HepG2 (cell line): ENCODE results near the gene KCNIP4. TPM values are rescaled to one million over a fixed set of nuclear protein-coding genes. Genes with fewer than 3 reads are reported as not detected.

ENCODE experiments used
- ATAC-seq: fragments of 200-7000 bp; cut with Tn5 transposase; 3 replicates; pipeline ENCODE4 v1.9.1; 2020; ENCODE audit warnings: mild to moderate bottlenecking, moderate library complexity
- BruUV-seq: library from RNA; stranded (reverse); fragments of 400-500 nt; replicated peaks from 2 replicates; lab custom pipeline; 2021; lab: Mats Ljungman, UMichigan
- CTCF ChIA-PET: fragments of 300-600 bp; formaldehyde crosslinking; extraction: SDS; loops from one replicate; lab custom pipeline; 2021; ENCODE audit warnings: low total read pairs, inconsistent platforms, low intra/inter-chr PET ratio; lab: Yijun Ruan, JAX
- POLR2A ChIA-PET: fragments of 350-600 bp; sonication (Branson Sonifier 250); formaldehyde crosslinking; loops from one replicate; lab custom pipeline; 2020; ENCODE audit warnings: antibody characterized with exemption, inconsistent platforms; lab: Yijun Ruan, JAX
- DNase-seq: peaks from one replicate; pipeline ENCODE4 v3.0.0-alpha.2; 2015; ENCODE audit warnings: low spot score
- FAIRE-seq: peaks from 3 replicates; lab custom pipeline; 2011; peaks lifted over from hg19 to GRCh38; lab: Jason Lieb, UNC
- H2AFZ ChIP-seq: one replicate; pipeline ENCODE4 v1.6.1; 2011; ENCODE audit warnings: low read length, inconsistent platforms
- H3K27ac ChIP-seq: fragments of 300-600 bp; 3 replicates; pipeline ENCODE4 v1.8.0; 2011; ENCODE audit warnings: mixed run types, mild to moderate bottlenecking, mixed read lengths, low read length, inconsistent platforms; ENCODE audit not compliant: insufficient read depth; ENCODE audit errors: extremely low read length
- H3K27me3 ChIP-seq, 2 experiments: fragments of 200-600 bp in 1 of 2; 2 replicates in 1 of 2; 3 replicates in 1 of 2; pipeline versions ENCODE4 v1.6.0 to v1.8.0; 2011; ENCODE audit warnings: low read length in 2 of 2, mild to moderate bottlenecking in 2 of 2, moderate library complexity in 2 of 2, inconsistent platforms in 1 of 2; ENCODE audit not compliant: insufficient read depth in 2 of 2, control insufficient read depth in 1 of 2
- H3K36me3 ChIP-seq, 2 experiments: fragments of 200-600 bp in 1 of 2; replicated peaks in 1 of 2; 2 replicates in 1 of 2; 3 replicates in 1 of 2; pipeline versions ENCODE4 v1.5.1 to v1.8.0; 2011; ENCODE audit warnings: low read length in 2 of 2, inconsistent platforms in 1 of 2; ENCODE audit not compliant: insufficient read depth in 2 of 2, control insufficient read depth in 1 of 2
- H3K4me1 ChIP-seq: 2 replicates; pipeline ENCODE4 v1.5.1; 2012; ENCODE audit warnings: low read length, inconsistent platforms; ENCODE audit not compliant: insufficient read depth
- H3K4me2 ChIP-seq: 2 replicates; pipeline ENCODE4 v1.6.0; 2011; ENCODE audit warnings: low read depth, low read length, inconsistent platforms
- H3K4me3 ChIP-seq, 3 experiments: fragments of 200-600 bp in 1 of 3; sonication (generic), shearing (Covaris generic) in 1 of 3; replicated peaks in 1 of 3; 2 replicates each; pipeline ENCODE4 v1.5.1; 2011 to 2016; ENCODE audit warnings: low read length in 3 of 3, inconsistent platforms in 2 of 3, low read depth in 2 of 3, mild to moderate bottlenecking in 2 of 3, control low read depth in 1 of 3, mixed read lengths in 1 of 3; ENCODE audit not compliant: insufficient read depth in 1 of 3
- H3K79me2 ChIP-seq: one replicate; pipeline ENCODE4 v1.6.1; 2011; ENCODE audit warnings: low read length, inconsistent platforms; ENCODE audit not compliant: insufficient read depth
- H3K9ac ChIP-seq: 2 replicates; pipeline ENCODE4 v1.6.0; 2011; ENCODE audit warnings: mild to moderate bottlenecking, low read depth, low read length, inconsistent platforms; ENCODE audit not compliant: insufficient read depth
- H3K9me3 ChIP-seq: 2 replicates; pipeline ENCODE4 v1.5.1; 2012; ENCODE audit warnings: mild to moderate bottlenecking, low read length
- H4K20me1 ChIP-seq: 2 replicates; pipeline ENCODE4 v1.6.0; 2011; ENCODE audit warnings: inconsistent platforms, mild to moderate bottlenecking, low read length, moderate library complexity; ENCODE audit not compliant: insufficient read depth
- ATM ChIP-seq: fragments of 450-650 bp; IDR thresholded peaks from 2 replicates; pipeline ENCODE4 v1.7.1; 2017; ENCODE audit warnings: mild to moderate bottlenecking, borderline replicate concordance
- CBX5 ChIP-seq: sonication (generic); formaldehyde crosslinking; IDR thresholded peaks from 2 replicates; pipeline ENCODE4 v1.4.0; 2020; ENCODE audit warnings: missing genetic modification reagents, borderline replicate concordance
- PRPF4 ChIP-seq: fragments of 200-400 bp; formaldehyde crosslinking; IDR thresholded peaks from 2 replicates; pipeline ENCODE4 v1.6.1; 2016; ENCODE audit warnings: low read length, low read depth; ENCODE audit not compliant: poor library complexity, severe bottlenecking
- THAP11 ChIP-seq: IDR thresholded peaks from 2 replicates; pipeline ENCODE4 v1.6.1; 2016; ENCODE audit warnings: missing biosample characterization, missing genetic modification reagents
- YEATS2 ChIP-seq: sonication (generic); formaldehyde crosslinking; IDR thresholded peaks from 2 replicates; pipeline ENCODE4 v1.4.0; 2020; ENCODE audit warnings: missing genetic modification reagents, borderline replicate concordance
- ZNF747 ChIP-seq: sonication (generic); formaldehyde crosslinking; IDR thresholded peaks from 2 replicates; pipeline ENCODE4 v1.8.1; 2023; ENCODE audit warnings: missing genetic modification reagents, mild to moderate bottlenecking, borderline replicate concordance
- ZNF775 ChIP-seq: sonication (generic); formaldehyde crosslinking; IDR thresholded peaks from 2 replicates; pipeline ENCODE4 v1.4.0; 2020; ENCODE audit warnings: missing genetic modification reagents, mild to moderate bottlenecking, moderate library complexity, borderline replicate concordance
- WGBS: methylation state at CpG from one replicate; pipeline ENCODE4 v1.1.6; 2017; ENCODE audit warnings: low lambda C conversion rate; 5-methylcytosine and 5-hydroxymethylcytosine counted together
- in situ Hi-C: cut with HindIII; loops from 2 replicates; pipeline ENCODE4 v1.10.0; 2017; ENCODE audit warnings: low pct_unique_long_range_greater_than_20kb; ENCODE audit not compliant: extremely low pct_ligation_motif_present
- intact Hi-C: fragments of 100-400 bp; cut with micrococcal nuclease; formaldehyde crosslinking; loops from one replicate; pipeline ENCODE4 v1.10.0; 2022; ENCODE audit not compliant: unreplicated experiment
- polyA plus RNA-seq, 8 experiments: library from polyadenylated mRNA; depleted of rRNA in 3 of 8; stranded (reverse) in 7 of 8; unstranded in 1 of 8; fragments of >200 nt; fragmentation: Illumina TruSeq in 4 of 8; extraction: Trizol in 4 of 8; gene quantifications; 2 replicates each; pipeline versions ENCODE4 v1.2.1 to v1.2.3, GENCODE V29; 2011 to 2016; ENCODE audit warnings: low read depth in 4 of 8, missing spikeins in 1 of 8, mixed read lengths in 1 of 8; ENCODE audit not compliant: insufficient read depth in 1 of 8
- total RNA-seq, 5 experiments: library from RNA; depleted of rRNA; stranded (reverse); fragments of >200 nt; fragmentation: Illumina TruSeq; extraction: Trizol; gene quantifications; 2 replicates each; pipeline ENCODE4 v1.2.3, GENCODE V29; 2016; ENCODE audit warnings: low read depth in 1 of 5
- TF ChIP-seq, protein P1 (sequence below): sonication (generic); formaldehyde crosslinking; IDR thresholded peaks from 2 replicates; pipeline ENCODE4 v1.4.0; 2020; ENCODE audit warnings: missing genetic modification reagents

The KCNIP4 gene
- total and polyA plus RNA-seq, 2 of the 13 experiments (the other 11 are each of a cell fraction or from before 2014, with no cell fraction given) = 0.09 TPM; not detected in 1

DNA sequence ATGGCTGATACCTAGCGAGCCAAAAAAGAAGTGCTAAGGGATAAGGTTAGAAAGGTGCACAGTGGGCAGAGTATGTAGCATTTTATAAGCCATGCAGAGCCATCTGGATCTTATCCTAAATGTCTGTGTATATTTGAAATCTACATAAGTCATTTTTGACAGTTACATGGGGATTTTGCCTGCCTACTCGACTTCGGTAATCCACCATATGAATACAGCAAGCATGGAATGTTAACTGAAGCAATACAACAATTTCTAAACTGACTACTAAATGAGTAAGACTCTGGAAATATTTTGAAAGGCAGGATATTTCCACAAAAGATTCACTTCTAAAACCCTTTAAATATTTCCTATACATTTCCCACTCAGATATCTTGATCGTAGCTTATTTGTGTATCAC is 122.5 kb downstream of the KCNIP4 start:
- Histone ChIP-seq H3K9me3 (no peaks in the 10 kb centered on the region), H4K20me1 (no peaks in the 10 kb centered on the region), H3K27ac (no peak overlapping the region), H3K36me3 (no peaks in the 10 kb centered on the region), H3K79me2 (no peaks in the 10 kb centered on the region), H3K9ac (no peak overlapping the region), H3K27me3 (no peaks in the 10 kb centered on the region), H3K4me2 (no peak overlapping the region), H3K4me1 (no peaks in the 10 kb centered on the region), H3K4me3 (no peak overlapping the region), H2AFZ (no peak overlapping the region)
- in situ Hi-C loops (no loop called here), intact Hi-C loops (no loop called here)
- WGBS = 20% methylated on average over 4 of the region's 4 CpGs
- no peak for FAIRE-seq
- DNase-seq = no peak
- CTCF ChIA-PET = no interaction called here
- TF ChIP-seq, protein P1, sequence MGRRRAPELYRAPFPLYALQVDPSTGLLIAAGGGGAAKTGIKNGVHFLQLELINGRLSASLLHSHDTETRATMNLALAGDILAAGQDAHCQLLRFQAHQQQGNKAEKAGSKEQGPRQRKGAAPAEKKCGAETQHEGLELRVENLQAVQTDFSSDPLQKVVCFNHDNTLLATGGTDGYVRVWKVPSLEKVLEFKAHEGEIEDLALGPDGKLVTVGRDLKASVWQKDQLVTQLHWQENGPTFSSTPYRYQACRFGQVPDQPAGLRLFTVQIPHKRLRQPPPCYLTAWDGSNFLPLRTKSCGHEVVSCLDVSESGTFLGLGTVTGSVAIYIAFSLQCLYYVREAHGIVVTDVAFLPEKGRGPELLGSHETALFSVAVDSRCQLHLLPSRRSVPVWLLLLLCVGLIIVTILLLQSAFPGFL = no peak
- no peak for TF ChIP-seq THAP11 (CRISPR knock-in tag)
- no peak for ATAC-seq
- POLR2A ChIA-PET = no interaction called here
- no TSS peak for BruUV-seq

DNA sequence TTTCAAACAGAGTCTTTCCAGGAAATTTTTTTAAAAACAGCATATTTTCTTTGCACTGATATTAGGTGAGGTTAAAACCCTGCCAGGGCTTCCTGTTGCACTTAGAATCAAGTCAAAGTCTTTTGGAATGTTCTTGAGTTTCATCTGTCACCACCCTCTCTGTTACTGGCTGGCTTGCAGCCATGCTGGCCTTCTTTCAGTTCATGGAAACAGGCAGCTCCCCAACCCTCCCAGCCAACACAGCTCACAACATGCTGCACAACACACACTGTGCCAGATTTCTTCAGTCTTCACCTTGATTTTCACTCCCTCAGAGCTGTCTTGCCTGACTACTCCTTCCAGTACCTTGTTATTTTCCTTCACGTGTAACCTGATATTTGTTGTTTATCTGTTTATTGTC is 129.5 kb downstream of the KCNIP4 start:
- DNase-seq (no peak), ATAC-seq (no peak)
- no peak overlapping the region for H3K4me2 ChIP-seq
- H3K36me3 ChIP-seq = no peaks in the 10 kb centered on the region
- in situ Hi-C loops = no loop called here
- no peak overlapping the region for H3K9ac ChIP-seq
- no peak overlapping the region for H3K27ac ChIP-seq
- POLR2A ChIA-PET = no interaction called here
- 42% methylated on average over 1 of the region's 1 CpG for WGBS
- TF ChIP-seq CBX5 = no peak
- TF ChIP-seq PRPF4 = no peak
- TF ChIP-seq ZNF747 (CRISPR knock-in tag) = no peak
- TF ChIP-seq YEATS2 (CRISPR knock-in tag) = no peak
- TF ChIP-seq ATM = no peak
- no peak for TF ChIP-seq ZNF775
- TF ChIP-seq, all 625 proteins: peak for 0
- CTCF ChIA-PET = no interaction called here
- Histone ChIP-seq H3K27me3 (no peaks in the 10 kb centered on the region), H3K4me3 (no peak overlapping the region), H2AFZ (no peak overlapping the region), H3K4me1 (no peaks in the 10 kb centered on the region), H3K79me2 (no peaks in the 10 kb centered on the region), H3K9me3 (peaks cover 13% of the 10 kb centered on the region), H4K20me1 (no peaks in the 10 kb centered on the region)
- FAIRE-seq = no peak
- intact Hi-C loops = no loop called here
- BruUV-seq = no TSS peak
